Stomach (tissue), 9 donors: ENCODE results near the gene THSD7A. TPM values are rescaled to one million over a fixed set of nuclear protein-coding genes. Genes with fewer than 3 reads are reported as not detected.
A peak's percentile ranks its signal among the peaks of the same experiment; 100 is the strongest.

Experiments used
- DNase-seq, 2 donors: peaks; one replicate each; pipeline versions ENCODE4 v3.0.0 to v3.0.0-alpha.2; 2013 to 2019
- H3K27ac ChIP-seq, 5 donors: fragments of 200-600 bp in 4 of 5; sonication (generic) in 4 of 5; one replicate each; pipeline ENCODE4 v1.5.1; 2013 to 2019; ENCODE audit warnings: mild to moderate bottlenecking in 1 of 5, moderate library complexity in 1 of 5
- H3K27me3 ChIP-seq, 3 donors: fragments of 200-600 bp; sonication (generic); one replicate each; pipeline ENCODE4 v1.5.1; 2017 to 2019; ENCODE audit warnings: mixed run types in 1 of 3
- H3K36me3 ChIP-seq, 4 donors: fragments of 200-600 bp; sonication (generic); 1 replicate in 3 of 4; 2 replicates in 1 of 4; pipeline ENCODE4 v1.5.1; 2016 to 2019
- H3K4me1 ChIP-seq, 4 donors: fragments of 200-600 bp; sonication (generic); one replicate each; pipeline ENCODE4 v1.5.1; 2016 to 2019
- H3K4me3 ChIP-seq, 4 donors: fragments of 200-600 bp; sonication (generic) in 3 of 4; one replicate each; pipeline ENCODE4 v1.5.1; 2016 to 2019; ENCODE audit warnings: mild to moderate bottlenecking in 1 of 4
- H3K9me3 ChIP-seq, 4 donors: fragments of 200-600 bp; sonication (generic); one replicate each; pipeline ENCODE4 v1.5.1; 2016 to 2019
- EP300 ChIP-seq: sonication (generic); formaldehyde crosslinking; IDR thresholded peaks from one replicate; pipeline ENCODE4 v1.6.1; 2017; ENCODE audit warnings: antibody characterized with exemption
- POLR2A ChIP-seq, 4 donors: fragments of 450-650 bp; IDR thresholded peaks; one replicate each; pipeline ENCODE4 v1.6.1; 2016; ENCODE audit warnings: antibody characterized with exemption in 4 of 4, control low read depth in 2 of 4, mild to moderate bottlenecking in 1 of 4, moderate library complexity in 1 of 4
- POLR2AphosphoS5 ChIP-seq, 3 donors: sonication (generic); formaldehyde crosslinking; IDR thresholded peaks; one replicate each; pipeline ENCODE4 v1.6.1; 2016; ENCODE audit warnings: antibody characterized with exemption in 3 of 3
- WGBS, 5 donors: extraction: QIAGEN DNeasy Blood & Tissue Kit in 3 of 5; methylation state at CpG; one replicate each; pipeline versions ENCODE4 v1.1.5 to v1.1.7; 2013 to 2018; 5-methylcytosine and 5-hydroxymethylcytosine counted together
- intact Hi-C: fragments of 100-400 bp; cut with DNase I; formaldehyde crosslinking; loops from one replicate; pipeline ENCODE4 v1.15.1; 2023; ENCODE audit warnings: low total_unique reads
- polyA plus RNA-seq, 3 donors: library from polyadenylated mRNA; stranded (reverse); fragments of 200-250 nt; gene quantifications; one replicate each; pipeline ENCODE4 v1.2.3, GENCODE V29; 2013
- total RNA-seq, 5 donors: library from RNA; depleted of rRNA; stranded (reverse); fragments of >200 nt; gene quantifications; one replicate each; pipeline versions ENCODE4 v1.1.0 to v1.2.3, GENCODE V29; 2014 to 2016
- TF ChIP-seq, protein P1 (sequence below), 7 experiments: fragments of 450-650 bp in 4 of 7; fragments of 200-600 bp in 3 of 7; sonication (generic) in 3 of 7; IDR thresholded peaks; one replicate each; pipeline ENCODE4 v1.5.1; 2016 to 2019; ENCODE audit warnings: antibody characterized with exemption in 7 of 7, control low read depth in 2 of 7, mild to moderate bottlenecking in 1 of 7
- donor health status: healthy with polysubstance abuse.
- donor health status: Bipolar disorder and iron deficiency.
- donor health status: healthy.

The THSD7A gene
- total and polyA plus RNA-seq, 8 donors = 0.06 to 13.2 (median 0.46) TPM; not detected in 1

DNA sequence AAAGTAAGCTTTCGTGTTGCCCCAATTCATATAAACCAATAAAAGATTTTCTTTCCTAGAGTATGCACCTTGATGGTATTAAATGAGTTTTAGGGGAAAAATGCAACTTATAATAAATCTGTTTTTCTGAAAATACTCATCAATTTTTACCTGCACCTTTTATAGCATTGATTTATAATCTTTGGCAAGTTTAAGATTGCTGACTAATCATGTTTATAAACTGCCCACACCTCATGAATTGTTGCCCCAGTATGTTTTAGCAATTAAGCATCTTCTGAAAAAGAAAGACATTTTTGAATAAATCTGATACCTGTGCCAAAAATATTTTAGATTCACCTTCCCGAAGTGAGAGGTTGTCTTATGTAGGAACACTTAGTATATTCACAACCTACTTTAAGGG lies 420.0 kb downstream of the THSD7A start:
- H3K27me3 ChIP-seq = no peaks in the 10 kb centered on the region
- TF ChIP-seq, protein P1, sequence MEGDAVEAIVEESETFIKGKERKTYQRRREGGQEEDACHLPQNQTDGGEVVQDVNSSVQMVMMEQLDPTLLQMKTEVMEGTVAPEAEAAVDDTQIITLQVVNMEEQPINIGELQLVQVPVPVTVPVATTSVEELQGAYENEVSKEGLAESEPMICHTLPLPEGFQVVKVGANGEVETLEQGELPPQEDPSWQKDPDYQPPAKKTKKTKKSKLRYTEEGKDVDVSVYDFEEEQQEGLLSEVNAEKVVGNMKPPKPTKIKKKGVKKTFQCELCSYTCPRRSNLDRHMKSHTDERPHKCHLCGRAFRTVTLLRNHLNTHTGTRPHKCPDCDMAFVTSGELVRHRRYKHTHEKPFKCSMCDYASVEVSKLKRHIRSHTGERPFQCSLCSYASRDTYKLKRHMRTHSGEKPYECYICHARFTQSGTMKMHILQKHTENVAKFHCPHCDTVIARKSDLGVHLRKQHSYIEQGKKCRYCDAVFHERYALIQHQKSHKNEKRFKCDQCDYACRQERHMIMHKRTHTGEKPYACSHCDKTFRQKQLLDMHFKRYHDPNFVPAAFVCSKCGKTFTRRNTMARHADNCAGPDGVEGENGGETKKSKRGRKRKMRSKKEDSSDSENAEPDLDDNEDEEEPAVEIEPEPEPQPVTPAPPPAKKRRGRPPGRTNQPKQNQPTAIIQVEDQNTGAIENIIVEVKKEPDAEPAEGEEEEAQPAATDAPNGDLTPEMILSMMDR (IDR thresholded peaks at IDR 0.05) = no peak
- no peak for TF ChIP-seq EP300
- TF ChIP-seq POLR2AphosphoS5 (IDR thresholded peaks at IDR 0.05) = no peak
- TF ChIP-seq POLR2A (IDR thresholded peaks at IDR 0.05) = no peak
- WGBS, 5 donors = 80 to 90% (median 83%) methylated on average over 2 of the region's 2 CpGs

DNA sequence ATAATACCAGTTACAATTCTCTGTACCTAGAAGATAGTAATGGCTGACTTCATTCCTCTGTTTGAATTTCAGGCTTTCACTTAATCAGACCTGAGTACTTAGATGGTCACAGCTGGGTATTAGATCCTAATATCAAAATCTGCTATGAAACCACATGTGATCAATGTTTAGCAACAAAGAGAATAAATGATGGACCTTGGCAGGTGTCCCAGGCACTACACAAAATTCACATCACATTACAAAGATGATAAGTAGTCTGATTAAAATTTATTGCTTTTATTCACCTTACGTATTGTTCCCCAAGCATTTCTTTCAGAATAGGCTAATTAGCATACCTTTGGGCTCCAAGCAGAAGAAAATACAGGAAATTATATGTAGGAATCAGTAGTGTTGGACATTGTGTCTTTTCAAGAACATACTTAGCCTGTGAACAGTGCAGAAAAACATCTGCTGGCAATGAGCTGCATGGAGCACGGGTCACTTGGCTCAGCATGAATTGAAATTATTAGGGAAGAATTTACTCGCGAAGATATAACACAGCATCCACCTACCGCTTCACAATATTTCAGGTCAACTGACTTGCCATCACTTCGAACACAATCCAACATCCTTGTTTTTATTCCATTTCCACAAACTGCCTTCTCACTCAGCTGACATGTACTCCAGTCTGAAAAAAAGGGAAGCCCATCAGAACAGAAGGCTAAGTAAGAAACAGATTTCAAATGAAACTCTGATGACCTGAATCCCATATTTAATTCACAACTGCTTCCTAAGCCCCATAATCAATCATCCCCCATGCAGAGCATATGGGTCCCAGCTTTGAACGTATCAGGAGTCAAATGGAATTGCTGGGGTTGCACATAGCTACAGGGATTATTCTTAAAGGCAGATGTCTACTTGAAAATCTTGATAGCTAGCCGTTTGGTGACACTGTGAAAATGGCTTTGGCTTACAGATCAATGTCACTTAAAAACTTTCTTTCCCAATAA lies 421.0 kb downstream of the THSD7A start:
- intact Hi-C loops = no loop called here
- no peak for DNase-seq
- Histone ChIP-seq H3K9me3 (peaks cover 0 to 12% (median 10%) of the 10 kb centered on the region in 4 donors), H3K36me3 (peaks cover 0 to 13% (median 3%) of the 10 kb centered on the region in 4 donors), H3K27ac (no peak overlapping the region), H3K4me3 (no peak overlapping the region), H3K27me3 (no peaks in the 10 kb centered on the region), H3K4me1 (no peaks in the 10 kb centered on the region)
- WGBS, 5 donors = 69 to 86% (median 86%) methylated on average over 8 of the region's 8 CpGs
- TF ChIP-seq EP300 (no peak), POLR2AphosphoS5 (IDR thresholded peaks at IDR 0.05) (no peak), POLR2A (IDR thresholded peaks at IDR 0.05) (no peak)
- TF ChIP-seq, protein P1 (IDR thresholded peaks at IDR 0.05) = no peak

More for the DNA sequence above, 420.0 kb downstream of the THSD7A start:
- DNase-seq = no peak
- Histone ChIP-seq H3K4me1 (no peaks in the 10 kb centered on the region), H3K27ac (no peak overlapping the region), H3K36me3 (peaks cover 0 to 9% (median 3%) of the 10 kb centered on the region in 4 donors), H3K9me3 (peaks cover 0 to 12% (median 10%) of the 10 kb centered on the region in 4 donors), H3K4me3 (no peak overlapping the region)
- intact Hi-C loops = no loop called here

DNA sequence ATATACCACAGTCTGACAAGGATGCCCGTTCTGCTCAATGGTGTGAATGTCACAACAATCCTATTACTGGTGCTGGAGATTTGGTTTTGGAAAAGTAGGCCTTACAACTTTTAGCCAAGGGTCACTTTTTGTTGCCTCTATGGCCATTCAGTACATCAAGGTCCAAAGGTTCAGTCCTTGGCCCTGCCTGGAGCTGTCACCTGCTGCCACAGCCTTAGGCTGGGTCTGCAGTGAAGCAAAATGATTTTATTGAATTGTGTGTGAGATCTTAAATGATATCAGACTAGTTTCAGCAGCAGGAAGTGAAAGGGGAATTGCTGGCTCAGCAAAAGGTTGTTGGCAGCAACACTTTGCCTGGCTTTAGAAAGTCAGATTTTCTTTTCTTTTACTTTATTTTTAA lies 427.6 kb downstream of the THSD7A start:
- WGBS, 5 donors = 42 to 77% (median 48%) methylated on average over 1 of the region's 1 CpG
- peak in 1 of 2 donors; percentile 29 for DNase-seq
- H3K27ac ChIP-seq = no peak overlapping the region

DNA sequence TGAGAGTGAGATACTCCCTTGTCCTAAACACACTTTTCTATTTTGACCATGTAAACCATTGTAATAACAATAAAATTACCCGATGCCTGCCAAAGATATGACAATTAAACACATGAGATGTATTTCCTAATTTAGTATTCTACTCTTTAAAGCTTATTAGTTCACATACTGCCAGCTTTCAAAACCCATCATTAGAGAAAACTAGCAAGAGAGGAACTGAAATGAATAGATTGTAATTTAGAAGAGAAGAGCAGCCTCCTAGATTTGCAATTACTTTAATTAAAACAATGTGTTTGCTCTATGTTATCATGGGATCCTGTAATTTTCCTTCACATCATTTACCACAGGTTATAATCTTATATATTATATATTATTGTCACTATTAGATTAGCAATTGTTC lies 428.2 kb downstream of the THSD7A start:
- 76 to 90% (median 85%) methylated on average over 1 of the region's 1 CpG for WGBS, 5 donors
- Histone ChIP-seq H3K4me3 (no peak overlapping the region), H3K4me1 (no peaks in the 10 kb centered on the region), H3K27ac (no peak overlapping the region), H3K27me3 (no peaks in the 10 kb centered on the region), H3K9me3 (no peaks in the 10 kb centered on the region), H3K36me3 (peaks cover 0 to 14% (median 0%) of the 10 kb centered on the region in 4 donors)
- no peak for TF ChIP-seq EP300
- TF ChIP-seq POLR2A (IDR thresholded peaks at IDR 0.05) = no peak
- no peak for TF ChIP-seq POLR2AphosphoS5 (IDR thresholded peaks at IDR 0.05)
- TF ChIP-seq, protein P1 (IDR thresholded peaks at IDR 0.05) = no peak
- no peak for DNase-seq
- intact Hi-C loops = no loop called here

More for the DNA sequence above, 427.6 kb downstream of the THSD7A start:
- TF ChIP-seq POLR2AphosphoS5 (IDR thresholded peaks at IDR 0.05) (no peak), POLR2A (IDR thresholded peaks at IDR 0.05) (no peak), EP300 (no peak)
- TF ChIP-seq, protein P1 (IDR thresholded peaks at IDR 0.05) = no peak
- Histone ChIP-seq H3K36me3 (peaks cover 0 to 13% (median 0%) of the 10 kb centered on the region in 4 donors), H3K27me3 (no peaks in the 10 kb centered on the region), H3K4me3 (no peak overlapping the region), H3K4me1 (no peaks in the 10 kb centered on the region), H3K9me3 (no peaks in the 10 kb centered on the region)
- intact Hi-C loops = no loop called here
